ENCODE measurements around the gene PHACTR4.
A peak's percentile ranks its signal among the peaks of the same experiment; 100 is the strongest.
"Not testable (repeated sequence)": the region's sequence is repeated elsewhere in the genome, so short reads cannot be mapped to it uniquely, and the experiment has no call there.

PHACTR4 gene

DNA sequence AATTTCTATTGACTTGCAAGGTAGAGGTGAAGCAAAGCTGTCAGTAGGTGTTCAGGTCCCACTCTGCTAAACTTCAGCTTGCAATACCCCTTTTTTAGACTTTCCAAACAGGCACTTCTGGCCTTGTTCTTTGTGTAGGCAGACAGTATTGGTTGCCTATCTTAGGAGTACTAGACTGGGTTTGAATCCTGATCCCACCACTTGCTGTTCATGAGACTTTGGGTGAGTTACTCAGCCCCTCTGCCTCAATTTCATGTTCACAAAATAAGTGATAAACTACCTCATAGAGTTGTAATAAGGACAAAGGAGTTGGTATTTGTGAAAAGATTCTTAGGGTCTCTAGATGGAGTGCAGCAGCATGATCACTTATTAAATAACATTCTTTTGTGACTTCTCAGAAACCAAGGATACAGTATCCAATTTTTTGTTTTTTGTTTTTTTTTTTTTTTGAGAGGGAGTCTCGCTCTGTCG lies 141.5 kb downstream of the PHACTR4 start:
- Histone ChIP-seq H3K4me2 (ENCODE audit: low read depth, low read length, poor library complexity, severe bottlenecking) (peak overlapping the region; percentile 84), H3K4me3 (ENCODE audit: insufficient read depth, low read length, poor library complexity, severe bottlenecking) (no peak overlapping the region), H3K79me2 (ENCODE audit: insufficient read depth, low read length) (peaks cover 25% of the 10 kb centered on the region)

DNA sequence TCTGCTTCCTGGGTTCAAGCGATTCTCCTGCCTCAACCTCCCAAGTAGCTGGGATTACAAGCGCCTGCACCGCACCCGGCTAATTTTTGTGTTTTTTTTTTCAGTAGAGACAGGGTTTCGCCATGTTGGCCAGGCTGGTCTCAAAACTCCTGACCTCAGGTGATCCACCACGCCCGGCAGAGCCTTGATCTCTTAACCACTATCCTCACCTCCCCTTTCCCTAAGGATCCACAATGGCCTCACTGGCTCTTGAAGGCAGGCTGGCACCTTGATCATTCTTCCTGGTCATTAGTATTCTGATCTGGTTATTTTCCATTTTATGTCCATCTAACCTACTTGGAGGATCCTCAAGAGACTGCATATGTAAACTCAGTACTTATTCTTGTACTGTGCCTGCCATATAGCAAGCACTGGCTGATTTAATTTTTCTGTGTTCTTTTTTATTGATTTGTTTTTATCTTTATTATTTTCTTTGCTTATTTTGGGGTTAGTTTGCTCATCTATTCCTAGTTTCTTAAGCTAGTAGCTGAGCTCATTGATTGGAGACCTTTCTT lies 142.6 kb downstream of the PHACTR4 start:
- H3K9me3 ChIP-seq (ENCODE audit: insufficient read depth, low read length): no peaks in the 10 kb centered on the region
- peaks cover 14% of the 10 kb centered on the region for H3K79me2 ChIP-seq (ENCODE audit: insufficient read depth, low read length)
- peak overlapping the region; percentile 21; the same call in 1 of the 2 replicates for H3K9ac ChIP-seq (ENCODE audit: low read length)
- peak overlapping the region; percentile 96 for H3K27ac ChIP-seq (ENCODE audit: low read depth, low read length)
- no peaks in the 10 kb centered on the region for H3K9me2 ChIP-seq (replicated peaks; ENCODE audit: insufficient read depth, low read length)
- H2AFZ ChIP-seq (ENCODE audit: low read depth, low read length, severe bottlenecking): no peak overlapping the region
- peaks cover 38% of the 10 kb centered on the region for H3K36me3 ChIP-seq (ENCODE audit: low read length)
- H3K4me2 ChIP-seq (ENCODE audit: low read depth, low read length, poor library complexity, severe bottlenecking): peak overlapping the region; percentile 84
- H4K20me1 ChIP-seq (ENCODE audit: low read depth, low read length): no peaks in the 10 kb centered on the region
- peaks cover 96% of the 10 kb centered on the region for H3F3A ChIP-seq (ENCODE audit: insufficient read depth)
- TF ChIP-seq, protein P1, sequence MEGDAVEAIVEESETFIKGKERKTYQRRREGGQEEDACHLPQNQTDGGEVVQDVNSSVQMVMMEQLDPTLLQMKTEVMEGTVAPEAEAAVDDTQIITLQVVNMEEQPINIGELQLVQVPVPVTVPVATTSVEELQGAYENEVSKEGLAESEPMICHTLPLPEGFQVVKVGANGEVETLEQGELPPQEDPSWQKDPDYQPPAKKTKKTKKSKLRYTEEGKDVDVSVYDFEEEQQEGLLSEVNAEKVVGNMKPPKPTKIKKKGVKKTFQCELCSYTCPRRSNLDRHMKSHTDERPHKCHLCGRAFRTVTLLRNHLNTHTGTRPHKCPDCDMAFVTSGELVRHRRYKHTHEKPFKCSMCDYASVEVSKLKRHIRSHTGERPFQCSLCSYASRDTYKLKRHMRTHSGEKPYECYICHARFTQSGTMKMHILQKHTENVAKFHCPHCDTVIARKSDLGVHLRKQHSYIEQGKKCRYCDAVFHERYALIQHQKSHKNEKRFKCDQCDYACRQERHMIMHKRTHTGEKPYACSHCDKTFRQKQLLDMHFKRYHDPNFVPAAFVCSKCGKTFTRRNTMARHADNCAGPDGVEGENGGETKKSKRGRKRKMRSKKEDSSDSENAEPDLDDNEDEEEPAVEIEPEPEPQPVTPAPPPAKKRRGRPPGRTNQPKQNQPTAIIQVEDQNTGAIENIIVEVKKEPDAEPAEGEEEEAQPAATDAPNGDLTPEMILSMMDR (IDR thresholded peaks at IDR 0.05; ENCODE audit: insufficient read depth, low read length, poor library complexity, severe bottlenecking): no peak
- no peak for TF ChIP-seq EZH2phosphoT487 (conservative IDR thresholded peaks at IDR 0.05; ENCODE audit: low read length)
- H3K27me3 ChIP-seq (ENCODE audit: low read length): no peaks in the 10 kb centered on the region
- no peak overlapping the region for H3K4me3 ChIP-seq (ENCODE audit: insufficient read depth, low read length, poor library complexity, severe bottlenecking)

More for the DNA sequence above, 141.5 kb downstream of the PHACTR4 start:
- H3K27ac ChIP-seq (ENCODE audit: low read depth, low read length): peak overlapping the region; percentile 96
- no peaks in the 10 kb centered on the region for H3K9me2 ChIP-seq (replicated peaks; ENCODE audit: insufficient read depth, low read length)
- H4K20me1 ChIP-seq (ENCODE audit: low read depth, low read length): no peaks in the 10 kb centered on the region
- no peaks in the 10 kb centered on the region for H3K27me3 ChIP-seq (ENCODE audit: low read length)
- H3K9me3 ChIP-seq (ENCODE audit: insufficient read depth, low read length): no peaks in the 10 kb centered on the region
- H3K9ac ChIP-seq (ENCODE audit: low read length): 0 out of 2 replicates have a peak overlapping the region, but pooled peaks have one; percentile 89
- TF ChIP-seq EZH2phosphoT487 (conservative IDR thresholded peaks at IDR 0.05; ENCODE audit: low read length): no peak
- TF ChIP-seq, protein P1 (IDR thresholded peaks at IDR 0.05; ENCODE audit: insufficient read depth, low read length, poor library complexity, severe bottlenecking): no peak
- peaks cover 48% of the 10 kb centered on the region for H3K36me3 ChIP-seq (ENCODE audit: low read length)
- no peak overlapping the region for H2AFZ ChIP-seq (ENCODE audit: low read depth, low read length, severe bottlenecking)
- peaks cover 97% of the 10 kb centered on the region for H3F3A ChIP-seq (ENCODE audit: insufficient read depth)

DNA sequence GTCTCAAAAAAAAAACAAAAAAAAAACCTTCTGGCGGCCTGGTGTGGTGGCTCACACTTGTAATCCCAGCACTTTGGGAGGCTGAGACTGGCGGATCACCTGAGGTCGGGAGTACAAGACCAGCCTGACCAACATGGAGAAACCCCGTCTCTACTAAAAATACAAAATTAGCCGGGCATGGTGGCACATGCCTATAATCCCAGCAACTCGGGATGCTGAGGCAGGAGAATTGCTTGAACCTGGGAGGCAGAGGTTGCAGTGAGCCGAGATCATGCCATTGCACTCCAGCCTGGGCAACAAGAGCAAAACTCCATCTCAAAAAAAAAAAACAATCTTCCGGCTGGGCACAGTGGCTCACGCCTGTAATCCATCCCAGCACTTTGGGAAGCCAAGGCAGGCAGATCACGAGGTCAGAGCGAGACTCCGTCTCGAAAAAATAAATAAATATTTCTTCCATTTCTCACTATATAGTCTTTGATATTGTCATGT lies 144.9 kb downstream of the PHACTR4 start:
- Histone ChIP-seq H3K79me2 (ENCODE audit: insufficient read depth, low read length) (peaks cover 11% of the 10 kb centered on the region), H3K36me3 (ENCODE audit: low read length) (peaks cover 15% of the 10 kb centered on the region), H3F3A (ENCODE audit: insufficient read depth) (peaks cover 81% of the 10 kb centered on the region), H3K27ac (ENCODE audit: low read depth, low read length) (peak overlapping the region; percentile 51)
- H3K9ac ChIP-seq (ENCODE audit: low read length); H3K9me2 ChIP-seq (replicated peaks; ENCODE audit: insufficient read depth, low read length); H3K27me3 ChIP-seq (ENCODE audit: low read length); H2AFZ ChIP-seq (ENCODE audit: low read depth, low read length, severe bottlenecking); H4K20me1 ChIP-seq (ENCODE audit: low read depth, low read length); H3K9me3 ChIP-seq (ENCODE audit: insufficient read depth, low read length); H3K4me3 ChIP-seq (ENCODE audit: insufficient read depth, low read length, poor library complexity, severe bottlenecking); H3K4me2 ChIP-seq (ENCODE audit: low read depth, low read length, poor library complexity, severe bottlenecking): not testable (repeated sequence)

DNA sequence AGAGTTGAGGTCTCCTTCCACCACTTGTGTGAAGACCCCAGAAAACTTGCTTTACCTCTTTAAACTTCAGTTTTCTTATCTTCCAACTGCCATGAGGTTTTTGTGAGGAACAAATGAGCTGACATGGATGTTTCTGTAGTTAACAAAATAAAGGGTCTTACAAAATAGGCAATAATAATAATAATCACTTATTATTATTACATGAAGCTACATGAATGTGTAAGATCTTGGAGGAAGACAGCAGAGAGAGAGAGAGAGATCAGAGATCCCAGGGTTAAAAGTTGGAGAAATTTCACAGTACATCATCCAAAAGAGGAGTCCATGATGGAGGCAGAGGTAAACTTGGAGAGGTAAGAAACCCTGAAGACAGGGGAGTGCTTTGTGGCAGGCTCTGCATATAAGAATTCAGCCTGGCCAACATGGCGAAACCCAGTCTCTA lies 147.0 kb downstream of the PHACTR4 start:
- peak overlapping the region; percentile 81; the same call in 1 of the 2 replicates for H3K9ac ChIP-seq (ENCODE audit: low read length)
- H3K9me2 ChIP-seq (replicated peaks; ENCODE audit: insufficient read depth, low read length): no peaks in the 10 kb centered on the region
- no peak overlapping the region for H3K4me3 ChIP-seq (ENCODE audit: insufficient read depth, low read length, poor library complexity, severe bottlenecking)
- H3K27ac ChIP-seq (ENCODE audit: low read depth, low read length): peak overlapping the region; percentile 74
- H3K79me2 ChIP-seq (ENCODE audit: insufficient read depth, low read length): peaks cover 31% of the 10 kb centered on the region
- peak overlapping the region; percentile 28 for H3K4me2 ChIP-seq (ENCODE audit: low read depth, low read length, poor library complexity, severe bottlenecking)
- peaks cover 63% of the 10 kb centered on the region for H3F3A ChIP-seq (ENCODE audit: insufficient read depth)
- peaks cover 9% of the 10 kb centered on the region; the same call in 1 of the 2 replicates for H3K36me3 ChIP-seq (ENCODE audit: low read length)
- no peaks in the 10 kb centered on the region for H3K9me3 ChIP-seq (ENCODE audit: insufficient read depth, low read length)
- H4K20me1 ChIP-seq (ENCODE audit: low read depth, low read length): no peaks in the 10 kb centered on the region
- H3K27me3 ChIP-seq (ENCODE audit: low read length): no peaks in the 10 kb centered on the region
- TF ChIP-seq EZH2phosphoT487 (conservative IDR thresholded peaks at IDR 0.05; ENCODE audit: low read length): no peak
- TF ChIP-seq, protein P1 (IDR thresholded peaks at IDR 0.05; ENCODE audit: insufficient read depth, low read length, poor library complexity, severe bottlenecking): no peak
- H2AFZ ChIP-seq (ENCODE audit: low read depth, low read length, severe bottlenecking): no peak overlapping the region

Data from SU-DHL-6 (cell line).